Esophagus squamous epithelium (tissue), 5 donors: ENCODE data around the gene NANOS2. TPM values are rescaled to one million over a fixed set of nuclear protein-coding genes. Genes with fewer than 3 reads are reported as not detected.

Experiments
- DNase-seq: peaks from one replicate; lab custom pipeline; 2025; lab: John Stamatoyannopoulos, UW
- H3K27ac ChIP-seq, 4 donors: fragments of 200-600 bp; sonication (generic); one replicate each; pipeline ENCODE4 v1.5.1; 2016 to 2019; ENCODE audit warnings: mild to moderate bottlenecking in 1 of 4
- H3K27me3 ChIP-seq, 4 donors: fragments of 200-600 bp; sonication (generic); 1 replicate in 3 of 4; 2 replicates in 1 of 4; pipeline versions ENCODE4 v1.5.1 to v1.6.0; 2017 to 2021; ENCODE audit warnings: antibody characterized with exemption in 1 of 4
- H3K36me3 ChIP-seq, 3 donors: fragments of 200-600 bp; sonication (generic); one replicate each; pipeline ENCODE4 v1.5.1; 2016 to 2019
- H3K4me1 ChIP-seq, 3 donors: fragments of 200-600 bp; sonication (generic); one replicate each; pipeline ENCODE4 v1.5.1; 2017 to 2019
- H3K4me3 ChIP-seq, 4 donors: fragments of 200-600 bp; sonication (generic); 1 replicate in 3 of 4; 2 replicates in 1 of 4; pipeline ENCODE4 v1.5.1; 2016 to 2019; ENCODE audit warnings: mild to moderate bottlenecking in 2 of 4, moderate library complexity in 1 of 4
- H3K9me3 ChIP-seq, 3 donors: fragments of 200-600 bp; sonication (generic); one replicate each; pipeline ENCODE4 v1.5.1; 2016 to 2019
- POLR2A ChIP-seq, 4 donors: fragments of 450-650 bp; IDR thresholded peaks; one replicate each; pipeline ENCODE4 v1.6.1; 2017; ENCODE audit warnings: antibody characterized with exemption in 4 of 4, mild to moderate bottlenecking in 4 of 4, moderate library complexity in 3 of 4
- WGBS, 2 donors: methylation state at CpG; one replicate each; pipeline ENCODE4 v1.1.5; 2018; 5-methylcytosine and 5-hydroxymethylcytosine counted together
- intact Hi-C: fragments of 100-400 bp; cut with DNase I; formaldehyde crosslinking; loops from one replicate; pipeline ENCODE4 v1.15.0; 2022
- total RNA-seq, 4 donors: library from RNA; depleted of rRNA; stranded (reverse); fragments of >200 nt; gene quantifications; one replicate each; pipeline ENCODE4 v1.1.0, GENCODE V29; 2016
- TF ChIP-seq, protein P1 (sequence below), 6 experiments: fragments of 450-650 bp in 4 of 6; fragments of 200-600 bp in 2 of 6; sonication (generic) in 2 of 6; IDR thresholded peaks; one replicate each; pipeline ENCODE4 v1.5.1; 2016 to 2019; ENCODE audit warnings: antibody characterized with exemption in 6 of 6, mild to moderate bottlenecking in 4 of 6, moderate library complexity in 4 of 6
- donor health status: DM: yes; HTN: yes; CAD: no.

NANOS2 gene
- total RNA-seq, 4 donors from 2014 or later: not detected

DNA sequence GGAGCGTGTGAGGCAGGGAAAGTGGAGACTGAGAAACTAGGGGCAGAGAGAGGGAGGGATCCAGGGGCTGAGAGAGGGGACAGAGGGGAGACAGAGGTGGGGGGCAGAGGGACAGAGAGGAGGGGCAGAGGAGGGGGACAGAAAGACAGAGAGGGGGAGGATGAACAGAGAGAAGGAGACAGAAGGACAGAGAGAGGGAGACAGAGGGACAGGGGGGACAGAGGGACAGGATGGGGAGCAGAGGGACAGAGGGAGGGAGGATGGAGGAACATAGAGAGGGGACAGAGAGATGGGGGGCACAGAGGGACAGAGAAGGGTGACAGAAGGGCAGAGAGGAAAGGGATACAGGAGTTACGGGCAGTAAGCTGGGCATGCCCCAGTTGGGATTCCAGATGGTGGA, 14.7 kb upstream of the NANOS2 start:
- intact Hi-C loops: no loop called here
- WGBS, 2 donors: 78 to 89% methylated on average over 2 of the region's 2 CpGs
- peaks cover 0 to 36% (median 0%) of the 10 kb centered on the region in 4 donors for H3K27me3 ChIP-seq
- no peak for DNase-seq
- no peak overlapping the region for H3K27ac ChIP-seq
- no peaks in the 10 kb centered on the region for H3K36me3 ChIP-seq
- peaks cover 0 to 11% (median 0%) of the 10 kb centered on the region in 3 donors for H3K4me1 ChIP-seq
- TF ChIP-seq POLR2A (IDR thresholded peaks at IDR 0.05): no peak
- TF ChIP-seq, protein P1, sequence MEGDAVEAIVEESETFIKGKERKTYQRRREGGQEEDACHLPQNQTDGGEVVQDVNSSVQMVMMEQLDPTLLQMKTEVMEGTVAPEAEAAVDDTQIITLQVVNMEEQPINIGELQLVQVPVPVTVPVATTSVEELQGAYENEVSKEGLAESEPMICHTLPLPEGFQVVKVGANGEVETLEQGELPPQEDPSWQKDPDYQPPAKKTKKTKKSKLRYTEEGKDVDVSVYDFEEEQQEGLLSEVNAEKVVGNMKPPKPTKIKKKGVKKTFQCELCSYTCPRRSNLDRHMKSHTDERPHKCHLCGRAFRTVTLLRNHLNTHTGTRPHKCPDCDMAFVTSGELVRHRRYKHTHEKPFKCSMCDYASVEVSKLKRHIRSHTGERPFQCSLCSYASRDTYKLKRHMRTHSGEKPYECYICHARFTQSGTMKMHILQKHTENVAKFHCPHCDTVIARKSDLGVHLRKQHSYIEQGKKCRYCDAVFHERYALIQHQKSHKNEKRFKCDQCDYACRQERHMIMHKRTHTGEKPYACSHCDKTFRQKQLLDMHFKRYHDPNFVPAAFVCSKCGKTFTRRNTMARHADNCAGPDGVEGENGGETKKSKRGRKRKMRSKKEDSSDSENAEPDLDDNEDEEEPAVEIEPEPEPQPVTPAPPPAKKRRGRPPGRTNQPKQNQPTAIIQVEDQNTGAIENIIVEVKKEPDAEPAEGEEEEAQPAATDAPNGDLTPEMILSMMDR (IDR thresholded peaks at IDR 0.05): no peak
- no peak overlapping the region for H3K4me3 ChIP-seq
- H3K9me3 ChIP-seq: no peaks in the 10 kb centered on the region

DNA sequence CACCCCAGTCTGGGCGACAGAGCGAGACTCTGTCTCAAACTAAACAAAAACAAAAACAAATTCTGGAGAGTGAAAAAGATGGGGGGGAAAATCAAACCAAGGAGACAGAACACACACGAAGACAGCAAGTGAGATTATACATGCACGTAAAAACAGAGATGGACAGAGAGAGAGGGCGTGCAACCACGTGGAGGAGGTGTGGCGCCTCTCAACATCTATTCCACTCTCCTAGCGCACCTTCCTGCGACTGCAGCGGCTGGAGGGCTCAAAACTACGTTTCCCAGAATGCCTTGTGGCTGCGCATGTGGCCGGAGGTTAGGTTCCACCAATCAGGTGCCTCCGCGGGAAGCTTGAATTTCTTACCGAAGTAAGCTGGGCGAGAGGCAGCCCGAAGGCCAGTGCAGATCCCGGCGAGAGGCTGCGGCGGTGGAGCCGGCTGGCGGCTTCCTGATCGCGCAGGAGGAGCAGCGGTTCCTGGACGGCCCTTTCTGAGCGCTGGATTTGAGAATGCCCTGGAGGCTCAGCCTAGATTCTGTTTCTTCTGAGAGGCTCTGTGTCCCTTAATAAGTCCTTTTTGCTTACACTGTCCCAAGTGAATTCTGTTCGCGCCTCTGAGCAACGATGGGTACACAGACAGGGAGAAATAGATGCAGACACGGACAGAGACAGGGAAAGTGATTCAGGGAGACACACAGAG, 13.1 kb upstream of the NANOS2 start:
- Histone ChIP-seq H3K36me3 (no peaks in the 10 kb centered on the region), H3K4me1 (peaks cover 0 to 11% (median 0%) of the 10 kb centered on the region in 3 donors), H3K9me3 (no peaks in the 10 kb centered on the region), H3K27me3 (peaks cover 0 to 22% (median 0%) of the 10 kb centered on the region in 4 donors), H3K27ac (no peak overlapping the region), H3K4me3 (peak overlapping the region in 1 of 4 donors; percentile 6)
- TF ChIP-seq, protein P1 (IDR thresholded peaks at IDR 0.05): peak in 1 of 6 experiments; percentile 12
- TF ChIP-seq POLR2A (IDR thresholded peaks at IDR 0.05): no peak
- intact Hi-C loops: no loop called here
- peak; percentile 21 for DNase-seq
- 8 to 9% methylated on average over 27 to 32 of the region's 33 CpGs for WGBS, 2 donors

DNA sequence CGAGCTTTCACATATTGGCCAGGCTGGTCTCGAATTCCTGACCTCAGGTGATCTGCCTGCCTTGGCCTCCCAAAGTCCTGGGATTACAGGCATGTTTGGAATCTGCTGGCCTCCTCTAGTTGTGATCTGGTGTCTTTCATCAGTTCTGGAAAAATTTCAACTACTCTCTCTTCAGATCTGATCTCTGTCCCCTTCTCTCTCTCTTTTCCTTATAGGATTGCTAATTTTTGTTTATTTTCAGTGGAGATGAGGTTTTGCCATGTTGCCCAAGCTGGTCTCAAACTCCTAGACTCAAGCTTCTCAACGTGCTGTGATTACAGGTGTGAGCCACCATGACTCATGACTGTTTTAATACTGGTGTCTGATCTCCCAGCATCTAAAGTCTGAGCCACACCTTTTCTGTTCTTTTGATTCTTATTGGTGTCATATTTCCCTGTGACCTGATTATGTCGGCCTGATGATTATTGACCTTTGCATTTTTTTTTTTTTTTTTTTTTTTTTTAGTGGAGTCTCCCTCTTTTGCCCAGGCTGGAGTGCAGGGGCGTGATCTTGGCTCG, 10.4 kb upstream of the NANOS2 start:
- no peaks in the 10 kb centered on the region for H3K9me3 ChIP-seq
- intact Hi-C loops: no loop called here
- 55 to 67% methylated on average over 6 of the region's 6 CpGs for WGBS, 2 donors
- no peak for DNase-seq
- H3K27me3 ChIP-seq: peaks cover 0 to 7% (median 0%) of the 10 kb centered on the region in 4 donors
- H3K4me1 ChIP-seq: peaks cover 0 to 11% (median 0%) of the 10 kb centered on the region in 3 donors
- H3K27ac ChIP-seq: no peak overlapping the region
- H3K4me3 ChIP-seq: no peak overlapping the region
- TF ChIP-seq, protein P1 (IDR thresholded peaks at IDR 0.05): no peak
- TF ChIP-seq POLR2A (IDR thresholded peaks at IDR 0.05): no peak
- no peaks in the 10 kb centered on the region for H3K36me3 ChIP-seq

DNA sequence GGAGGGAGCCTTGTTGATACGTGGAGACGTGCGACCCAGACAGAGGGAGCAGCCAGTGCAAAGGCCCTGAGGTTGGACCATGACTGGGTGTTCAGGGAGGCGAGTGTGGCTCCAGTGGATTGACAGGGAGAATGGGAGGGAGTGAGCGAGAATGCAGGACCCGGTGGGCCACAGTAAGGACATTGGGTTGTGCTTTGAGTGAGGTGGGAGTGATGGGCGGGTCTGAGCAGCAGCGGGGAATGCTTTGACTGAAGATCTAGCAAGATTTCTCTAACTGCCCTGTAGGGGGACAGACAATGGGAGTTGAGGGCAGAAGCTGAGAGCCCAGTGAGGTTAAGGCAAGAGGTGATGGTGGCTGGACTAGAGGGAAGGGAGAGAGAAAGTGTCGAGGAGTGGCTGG, 7.7 kb upstream of the NANOS2 start:
- Histone ChIP-seq H3K36me3 (no peaks in the 10 kb centered on the region), H3K9me3 (no peaks in the 10 kb centered on the region), H3K27me3 (peaks cover 0 to 28% (median 0%) of the 10 kb centered on the region in 4 donors), H3K4me3 (no peak overlapping the region), H3K4me1 (peaks cover 0 to under 1% (median 0%) of the 10 kb centered on the region in 3 donors), H3K27ac (no peak overlapping the region)
- no peak for TF ChIP-seq POLR2A (IDR thresholded peaks at IDR 0.05)
- TF ChIP-seq, protein P1 (IDR thresholded peaks at IDR 0.05): no peak
- intact Hi-C loops: no loop called here
- whole genome bisulfite sequencing, 2 donors: 60 to 74% methylated on average over 9 of the region's 9 CpGs
- DNase-seq: no peak

DNA sequence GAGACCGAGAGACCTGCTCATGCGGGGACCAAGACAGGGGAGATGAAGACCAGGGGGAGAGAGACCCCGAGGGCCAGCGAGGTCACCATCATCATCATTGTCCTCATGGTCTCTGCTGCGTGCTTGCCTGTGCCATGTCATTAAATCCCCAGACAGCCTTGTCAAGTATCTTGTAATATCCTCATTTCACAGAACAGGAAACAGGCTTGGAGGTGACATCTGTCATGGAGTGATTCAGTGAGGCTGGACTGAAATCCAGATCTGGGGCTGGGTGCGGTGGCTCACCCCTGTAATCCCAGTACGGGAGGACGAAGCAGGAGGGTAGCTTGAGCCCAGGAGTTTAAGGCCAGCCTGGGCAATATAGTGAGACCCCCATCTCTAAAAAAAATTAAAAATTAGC, 5.9 kb upstream of the NANOS2 start:
- Histone ChIP-seq H3K27ac (no peak overlapping the region), H3K36me3 (no peaks in the 10 kb centered on the region), H3K9me3 (no peaks in the 10 kb centered on the region), H3K4me1 (no peaks in the 10 kb centered on the region), H3K27me3 (peaks cover 0 to 37% (median 0%) of the 10 kb centered on the region in 4 donors), H3K4me3 (no peak overlapping the region)
- intact Hi-C loops: no loop called here
- TF ChIP-seq POLR2A (IDR thresholded peaks at IDR 0.05): no peak
- TF ChIP-seq, protein P1 (IDR thresholded peaks at IDR 0.05): no peak
- no peak for DNase-seq
- WGBS, 2 donors: 69 to 72% methylated on average over 8 of the region's 8 CpGs
